Upper lobe of left lung (tissue), 4 donors: ENCODE results near the gene XXYLT1.

Source experiments
- POLR2A ChIP-seq, 4 donors: fragments of 450-650 bp; IDR thresholded peaks; one replicate each; pipeline ENCODE4 v1.5.1; 2016 to 2017; ENCODE audit warnings: antibody characterized with exemption in 4 of 4, mild to moderate bottlenecking in 2 of 4
- TF ChIP-seq, protein P1 (sequence below), 6 experiments: fragments of 450-650 bp in 4 of 6; fragments of 200-600 bp in 2 of 6; sonication (generic) in 2 of 6; IDR thresholded peaks; one replicate each; pipeline ENCODE4 v1.5.1; 2016 to 2019; ENCODE audit warnings: antibody characterized with exemption in 6 of 6

GRCh38 chr3:195154111-195154791 is 116.7 kb downstream of the XXYLT1 start:
- TF ChIP-seq POLR2A (IDR thresholded peaks at IDR 0.05): no peak
- TF ChIP-seq, protein P1, sequence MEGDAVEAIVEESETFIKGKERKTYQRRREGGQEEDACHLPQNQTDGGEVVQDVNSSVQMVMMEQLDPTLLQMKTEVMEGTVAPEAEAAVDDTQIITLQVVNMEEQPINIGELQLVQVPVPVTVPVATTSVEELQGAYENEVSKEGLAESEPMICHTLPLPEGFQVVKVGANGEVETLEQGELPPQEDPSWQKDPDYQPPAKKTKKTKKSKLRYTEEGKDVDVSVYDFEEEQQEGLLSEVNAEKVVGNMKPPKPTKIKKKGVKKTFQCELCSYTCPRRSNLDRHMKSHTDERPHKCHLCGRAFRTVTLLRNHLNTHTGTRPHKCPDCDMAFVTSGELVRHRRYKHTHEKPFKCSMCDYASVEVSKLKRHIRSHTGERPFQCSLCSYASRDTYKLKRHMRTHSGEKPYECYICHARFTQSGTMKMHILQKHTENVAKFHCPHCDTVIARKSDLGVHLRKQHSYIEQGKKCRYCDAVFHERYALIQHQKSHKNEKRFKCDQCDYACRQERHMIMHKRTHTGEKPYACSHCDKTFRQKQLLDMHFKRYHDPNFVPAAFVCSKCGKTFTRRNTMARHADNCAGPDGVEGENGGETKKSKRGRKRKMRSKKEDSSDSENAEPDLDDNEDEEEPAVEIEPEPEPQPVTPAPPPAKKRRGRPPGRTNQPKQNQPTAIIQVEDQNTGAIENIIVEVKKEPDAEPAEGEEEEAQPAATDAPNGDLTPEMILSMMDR (IDR thresholded peaks at IDR 0.05): no peak
